ENCODE measurements around the gene ERC2.

GRCh38 chr3:55716044-55716443, 752.2 kb downstream of the ERC2 start:
- TF ChIP-seq CTCF (IDR thresholded peaks at IDR 0.05; ENCODE audit: extremely low read depth in 1 of 2, insufficient read depth in 1 of 2, low read depth in 1 of 2, low read length in 2 of 2): no peak
- TF ChIP-seq POLR2AphosphoS5 (IDR thresholded peaks at IDR 0.05; ENCODE audit: insufficient read depth, low read depth, low read length): no peak
- TF ChIP-seq POLR2A (IDR thresholded peaks at IDR 0.05; ENCODE audit: low read depth, low read length): no peak
- no peak for TF ChIP-seq MAX (IDR thresholded peaks at IDR 0.05; ENCODE audit: insufficient read depth, insufficient read length)
- no peak for TF ChIP-seq JUN (IDR thresholded peaks at IDR 0.05; ENCODE audit: borderline replicate concordance, insufficient read depth, insufficient read length, low read depth)
- no peak for TF ChIP-seq EZH2 (IDR thresholded peaks at IDR 0.05; ENCODE audit: borderline replicate concordance, low read depth, low read length, severe bottlenecking)
